GM10847 (cell line): ENCODE results near the gene GPR119.

Source experiments
- POLR2A ChIP-seq: IDR thresholded peaks from 2 replicates; pipeline ENCODE4 v1.6.1; 2011; ENCODE audit not compliant: insufficient read length; ENCODE audit errors: extremely low read depth

Gene GPR119

DNA sequence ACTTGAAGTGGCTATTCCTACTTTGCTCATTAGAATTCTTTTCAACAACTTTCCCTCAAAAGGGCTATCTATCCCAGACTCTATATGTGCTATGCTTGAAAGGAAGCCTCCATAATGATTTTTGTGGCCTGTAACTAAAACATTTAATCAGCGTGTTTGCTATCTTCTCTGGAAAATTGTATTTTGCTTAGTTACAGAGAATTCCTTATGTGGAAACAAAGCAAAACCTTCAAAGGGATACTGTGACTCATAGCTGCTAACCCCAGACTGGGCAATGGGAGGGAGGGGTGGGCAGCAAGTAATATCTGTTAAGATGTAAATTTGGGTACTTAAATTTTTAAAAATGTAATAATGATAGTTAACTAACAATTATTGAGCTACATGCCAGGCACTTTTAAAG, 42.1 kb downstream of the GPR119 start:
- TF ChIP-seq POLR2A = no peak

DNA sequence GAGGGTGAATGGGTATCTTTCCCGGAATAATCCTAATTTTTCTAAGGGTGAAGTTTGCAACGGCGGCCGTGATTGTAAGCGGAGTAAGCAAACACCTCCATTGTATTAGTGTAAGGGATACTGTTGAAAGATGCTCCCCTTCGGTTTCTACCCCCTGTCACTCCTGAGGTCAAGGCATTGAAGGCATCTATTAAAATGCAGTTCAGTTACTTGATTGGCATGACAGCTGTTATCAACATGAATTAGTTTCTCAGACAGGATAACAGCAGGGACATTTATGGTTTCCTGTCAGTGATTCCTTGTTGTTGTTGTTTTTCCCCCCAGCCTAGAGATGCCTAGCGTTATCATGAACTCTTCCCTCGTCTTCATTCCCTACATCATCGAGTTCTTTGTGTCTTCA, 45.2 kb downstream of the GPR119 start:
- no peak for TF ChIP-seq POLR2A

DNA sequence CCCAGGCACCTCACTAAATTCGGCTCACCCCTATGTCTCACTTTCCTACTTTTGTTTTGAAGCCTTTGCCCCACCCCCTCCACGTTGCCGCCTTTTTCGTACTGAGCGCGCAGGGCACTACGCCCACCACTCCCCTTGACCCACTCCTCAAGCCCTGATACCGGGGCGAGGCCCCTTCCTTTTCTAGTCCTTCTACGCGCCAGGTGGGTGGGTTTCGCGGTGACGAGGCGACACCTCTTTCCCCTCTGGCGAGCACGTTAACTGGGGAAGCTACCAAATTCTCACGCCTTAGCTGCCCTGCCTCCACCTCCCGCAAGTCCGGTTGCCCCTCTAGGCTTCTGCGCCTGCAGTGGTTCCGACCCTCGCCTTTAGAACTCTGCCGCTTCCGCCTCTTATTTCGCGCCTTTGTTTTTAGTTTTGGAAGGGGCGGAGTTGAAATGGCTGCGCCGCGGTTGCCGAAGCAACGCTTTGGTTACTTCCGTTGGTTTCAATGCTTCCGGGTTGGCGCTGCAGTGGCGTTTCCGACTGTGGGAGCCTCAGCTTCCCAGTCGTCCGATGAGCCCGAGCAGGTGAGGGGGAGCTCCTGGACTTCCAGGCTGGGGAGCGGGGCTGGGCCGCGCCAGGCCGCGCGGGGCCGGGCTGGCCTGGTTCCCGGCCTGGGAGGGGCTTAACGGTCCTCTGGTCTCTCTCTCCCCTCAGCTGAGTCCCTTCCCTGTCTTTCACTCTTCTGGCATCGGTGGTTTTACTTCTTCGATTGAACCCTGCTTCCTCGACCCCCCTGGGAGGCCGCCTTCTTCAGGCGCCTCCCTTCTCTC, 45.9 kb downstream of the GPR119 start, which contains the start of gene SLC25A14:
SLC25A14 (plus strand) TSS at position 512 of the 815 bp plus-strand sequence. CDS start 360 bp downstream, outside the sequence.
- peak; percentile 52 for TF ChIP-seq POLR2A

DNA sequence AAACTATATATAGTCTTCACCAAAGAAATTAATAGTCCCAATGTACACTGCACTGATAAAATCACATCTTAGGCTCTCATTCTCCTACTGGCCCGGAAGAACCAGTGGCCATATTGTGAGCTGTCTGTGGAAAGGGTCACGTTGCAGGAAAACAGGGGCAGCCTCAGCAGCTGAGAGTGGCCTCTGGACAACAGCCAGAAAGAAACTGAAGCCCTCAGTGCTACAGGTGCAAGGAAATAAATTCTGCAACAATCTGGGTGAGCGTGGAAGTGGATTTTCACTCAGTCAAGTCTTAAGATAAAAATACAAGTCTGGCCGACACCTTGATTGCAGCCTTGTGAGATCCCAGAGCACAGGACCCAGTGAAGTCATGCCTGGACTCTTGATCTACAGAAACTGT, 48.9 kb downstream of the GPR119 start:
- TF ChIP-seq POLR2A = no peak
